IMR-90 (cell line): ENCODE results near the gene POLD3. TPM values are rescaled to one million over a fixed set of nuclear protein-coding genes. Genes with fewer than 3 reads are reported as not detected.
A peak's percentile ranks its signal among the peaks of the same experiment; 100 is the strongest.

ENCODE experiments used
- ATAC-seq: fragments of 200-7000 bp; cut with Tn5 transposase; 2 replicates; pipeline ENCODE4 v1.9.1; 2020; ENCODE audit warnings: low read depth, mild to moderate bottlenecking, moderate library complexity
- BruUV-seq: library from RNA; stranded (reverse); fragments of 400-500 nt; replicated peaks from 2 replicates; lab custom pipeline; 2021; lab: Mats Ljungman, UMichigan
- CTCF ChIA-PET: fragments of 300-600 bp; formaldehyde crosslinking; extraction: SDS; loops from one replicate; lab custom pipeline; 2021; ENCODE audit warnings: antibody characterized with exemption; lab: Yijun Ruan, JAX
- POLR2A ChIA-PET: fragments of 300-600 bp; sonication (Branson Sonifier 250); formaldehyde crosslinking; loops from one replicate; lab custom pipeline; 2022; ENCODE audit warnings: antibody characterized with exemption; ENCODE audit not compliant: unreplicated experiment; lab: Charles Lee
- DNase-seq: peaks from one replicate; pipeline ENCODE4 v3.0.0; 2013
- H2AFZ ChIP-seq: replicated peaks from 2 replicates; pipeline ENCODE3; 2013; ENCODE audit warnings: low read length, mild to moderate bottlenecking; ENCODE audit not compliant: poor library complexity
- H2AK5ac ChIP-seq: 2 replicates; pipeline ENCODE4 v1.6.1; 2013; ENCODE audit warnings: low read depth, low read length, inconsistent platforms
- H2AK9ac ChIP-seq: replicated peaks from 2 replicates; pipeline ENCODE3; 2013; ENCODE audit warnings: mild to moderate bottlenecking, low read depth, low read length, moderate library complexity; ENCODE audit not compliant: poor library complexity
- H2BK120ac ChIP-seq: 2 replicates; pipeline ENCODE4 v1.6.1; 2013; ENCODE audit warnings: low read depth, low read length, inconsistent platforms
- H2BK15ac ChIP-seq: 3 replicates; pipeline ENCODE4 v1.6.1; 2013; ENCODE audit warnings: low read depth, low read length, inconsistent platforms
- H2BK20ac ChIP-seq: 2 replicates; pipeline ENCODE4 v1.6.1; 2013; ENCODE audit warnings: low read depth, mild to moderate bottlenecking, inconsistent platforms, low read length, moderate library complexity
- H2BK5ac ChIP-seq: 2 replicates; pipeline ENCODE4 v1.6.1; 2013; ENCODE audit warnings: mild to moderate bottlenecking, low read depth, low read length, inconsistent platforms; ENCODE audit not compliant: poor library complexity, severe bottlenecking
- H3K14ac ChIP-seq: replicated peaks from 2 replicates; pipeline ENCODE4 v1.6.1; 2013; ENCODE audit warnings: low read depth, low read length, inconsistent platforms
- H3K18ac ChIP-seq: 2 replicates; pipeline ENCODE4 v1.6.1; 2013; ENCODE audit warnings: low read depth, low read length, control low read depth
- H3K23ac ChIP-seq: 2 replicates; pipeline ENCODE4 v1.6.1; 2013; ENCODE audit warnings: low read depth, low read length, inconsistent platforms
- H3K27ac ChIP-seq: 2 replicates; pipeline ENCODE4 v1.5.1; 2013; ENCODE audit warnings: mild to moderate bottlenecking, control low read depth, low read length; ENCODE audit not compliant: insufficient read depth
- H3K27me3 ChIP-seq: 2 replicates; pipeline ENCODE4 v1.6.1; 2013; ENCODE audit warnings: low read length; ENCODE audit not compliant: control insufficient read depth, insufficient read depth
- H3K36me3 ChIP-seq: 2 replicates; pipeline ENCODE4 v1.6.1; 2013; ENCODE audit warnings: low read length, mixed read lengths; ENCODE audit not compliant: control insufficient read depth, insufficient read depth
- H3K4ac ChIP-seq: 2 replicates; pipeline ENCODE4 v1.6.1; 2013; ENCODE audit warnings: low read depth, low read length, inconsistent platforms
- H3K4me1 ChIP-seq: 2 replicates; pipeline ENCODE4 v1.6.1; 2013; ENCODE audit warnings: low read length, mixed read lengths; ENCODE audit not compliant: control insufficient read depth, insufficient read depth
- H3K4me2 ChIP-seq: 2 replicates; pipeline ENCODE4 v1.6.1; 2013; ENCODE audit warnings: low read depth, mild to moderate bottlenecking, control low read depth, low read length, moderate library complexity
- H3K4me3 ChIP-seq: 2 replicates; pipeline ENCODE4 v1.5.1; 2013; ENCODE audit warnings: low read depth, mild to moderate bottlenecking, control low read depth, low read length, moderate library complexity; ENCODE audit not compliant: insufficient read depth
- H3K56ac ChIP-seq: 2 replicates; pipeline ENCODE4 v1.6.1; 2013; ENCODE audit warnings: low read length, inconsistent platforms; ENCODE audit not compliant: insufficient read depth; ENCODE audit errors: extremely low read depth
- H3K79me1 ChIP-seq, 2 experiments: 2 replicates each; pipeline ENCODE4 v1.6.1; 2013; ENCODE audit warnings: low read length in 2 of 2, inconsistent platforms in 1 of 2, low read depth in 1 of 2
- H3K9ac ChIP-seq: 2 replicates; pipeline ENCODE4 v1.6.1; 2013; ENCODE audit warnings: low read depth, low read length, control low read depth
- H3K9me1 ChIP-seq: 2 replicates; pipeline ENCODE4 v1.6.1; 2013; ENCODE audit warnings: low read length, inconsistent platforms; ENCODE audit not compliant: insufficient read depth
- H3K9me3 ChIP-seq: 2 replicates; pipeline ENCODE4 v1.6.1; 2013; ENCODE audit warnings: low read length; ENCODE audit not compliant: control insufficient read depth, insufficient read depth
- H4K20me1 ChIP-seq: 2 replicates; pipeline ENCODE4 v1.6.1; 2013; ENCODE audit warnings: low read length, inconsistent platforms; ENCODE audit not compliant: insufficient read depth
- H4K5ac ChIP-seq: 2 replicates; pipeline ENCODE4 v1.6.1; 2013; ENCODE audit warnings: mild to moderate bottlenecking, low read depth, low read length, control low read depth
- H4K8ac ChIP-seq, 2 experiments: 2 replicates each; pipeline ENCODE4 v1.6.1; 2013; ENCODE audit warnings: low read depth in 2 of 2, low read length in 2 of 2, control low read depth in 1 of 2, inconsistent platforms in 1 of 2
- H4K91ac ChIP-seq: 2 replicates; pipeline ENCODE4 v1.6.1; 2013; ENCODE audit warnings: low read depth, low read length, inconsistent platforms; ENCODE audit not compliant: insufficient read depth
- POLR2A ChIP-seq: IDR thresholded peaks from 2 replicates; pipeline ENCODE4 v1.6.1; 2012; ENCODE audit warnings: mild to moderate bottlenecking, low read depth, low read length
- WGBS, 2 experiments: methylation state at CpG; one replicate each; pipeline versions ENCODE4 v1.1.5 to v1.1.7; 2013; ENCODE audit warnings: missing lambda C conversion rate in 2 of 2; ENCODE audit not compliant: insufficient read length in 1 of 2; ENCODE audit errors: extremely low coverage in 2 of 2; 5-methylcytosine and 5-hydroxymethylcytosine counted together
- dilution Hi-C: fragments of 300-500 bp; cut with HindIII; formaldehyde crosslinking; loops from one replicate; pipeline ENCODE4 v1.14.3; 2018; ENCODE audit warnings: low sequenced_read_pairs; ENCODE audit not compliant: unreplicated experiment
- in situ Hi-C: fragments of 300-500 bp; cut with MboI; formaldehyde crosslinking; loops from 3 replicates; pipeline ENCODE4 v1.14.3; 2019; ENCODE audit warnings: low sequenced_read_pairs, inconsistent platforms, mixed read lengths
- intact Hi-C: fragments of 100-400 bp; cut with micrococcal nuclease; formaldehyde crosslinking; loops from 2 replicates; pipeline ENCODE4 v1.10.0; 2022
- polyA plus RNA-seq, 3 experiments: library from polyadenylated mRNA; depleted of rRNA; stranded (reverse); fragments of >200 nt; gene quantifications; 2 replicates each; pipeline ENCODE4 v1.2.3, GENCODE V29; 2012; ENCODE audit warnings: low replicate concordance in 1 of 3
- total RNA-seq: library from RNA; depleted of rRNA; stranded (reverse); fragments of >200 nt; gene quantifications from 2 replicates; pipeline ENCODE4 v1.2.3, GENCODE V29; 2012

Gene POLD3
- total and polyA plus RNA-seq, 2 of the 4 experiments (the other 2 are of a cell fraction): 9.1 to 9.2 TPM

DNA sequence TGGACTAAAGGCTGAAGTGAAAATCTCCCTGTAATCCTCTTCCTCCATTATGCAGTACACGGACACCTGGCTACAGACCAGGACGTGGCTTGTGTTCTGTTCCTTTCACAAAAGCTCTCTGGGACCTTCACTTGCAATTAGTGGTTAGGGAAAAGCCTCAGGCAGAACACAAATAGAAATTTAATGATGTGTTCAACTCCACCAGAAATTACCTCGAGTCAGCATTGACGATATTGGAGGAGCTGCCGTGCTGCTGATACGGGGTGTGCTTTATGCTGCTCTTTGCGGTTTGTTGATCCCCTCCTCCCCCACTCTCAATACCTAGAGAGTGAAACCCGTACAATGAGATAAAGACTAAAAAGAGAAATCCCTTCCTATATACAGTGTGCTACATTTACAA is 48.9 kb downstream of the POLD3 start:
- H4K5ac ChIP-seq: peak overlapping the region; percentile 83
- TF ChIP-seq POLR2A: no peak
- ATAC-seq (no peak), DNase-seq (no peak)
- H3K23ac ChIP-seq: no peak overlapping the region
- no peak overlapping the region for H3K4ac ChIP-seq
- no peak overlapping the region for H4K91ac ChIP-seq
- H3K4me1 ChIP-seq: peaks cover 10% of the 10 kb centered on the region
- dilution Hi-C loops: no loop called here
- H2AK5ac ChIP-seq: peak overlapping the region; percentile 40; the same call in 1 of the 2 replicates
- no peaks in the 10 kb centered on the region; the same call in none of the 2 replicates for H3K9me1 ChIP-seq
- H3K4me2 ChIP-seq: no peak overlapping the region
- no TSS peak for BruUV-seq
- H2BK15ac ChIP-seq: no peak overlapping the region
- H3K56ac ChIP-seq: no peak overlapping the region
- peaks cover 3 to 11% of the 10 kb centered on the region in 2 experiments; a peak in 2 of 4 replicates for H3K79me1 ChIP-seq
- peak overlapping the region; percentile 61 for H3K18ac ChIP-seq
- no peaks in the 10 kb centered on the region for H3K27me3 ChIP-seq
- no peak overlapping the region for H3K9ac ChIP-seq
- peaks cover 12% of the 10 kb centered on the region for H3K36me3 ChIP-seq
- no peaks in the 10 kb centered on the region for H3K9me3 ChIP-seq
- in situ Hi-C loops: no loop called here
- 0 out of 2 replicates have a peak overlapping the region, but pooled peaks have one; percentile 12 for H2BK20ac ChIP-seq
- intact Hi-C loops: no loop called here
- H4K20me1 ChIP-seq: no peaks in the 10 kb centered on the region
- H2AFZ ChIP-seq: no peak overlapping the region
- H3K4me3 ChIP-seq: no peak overlapping the region
- CTCF ChIA-PET: no interaction called here
- no peak overlapping the region for H2BK5ac ChIP-seq
- POLR2A ChIA-PET: no interaction called here
- 100% methylated on average over 2 of the region's 8 CpGs; no CpG with 5 or more reads in 1 of the 2 experiments for WGBS, 2 experiments
- no peak overlapping the region for H2BK120ac ChIP-seq
- H3K14ac ChIP-seq: no peak overlapping the region
- H2AK9ac ChIP-seq: no peak overlapping the region
- H3K27ac ChIP-seq: no peak overlapping the region
- no peak overlapping the region for H4K8ac ChIP-seq
